Testis (tissue), 3 donors: ENCODE measurements around the gene TGFBI. TPM values are rescaled to one million over a fixed set of nuclear protein-coding genes. Genes with fewer than 3 reads are reported as not detected.

ENCODE experiments used
- DNase-seq: peaks from one replicate; pipeline ENCODE4 v3.0.0-alpha.2; 2019
- H3K27ac ChIP-seq, 2 donors: fragments of 200-600 bp; sonication (generic); one replicate each; pipeline ENCODE4 v1.5.1; 2019
- H3K27me3 ChIP-seq: fragments of 200-600 bp; sonication (generic); one replicate; pipeline ENCODE4 v1.5.1; 2019
- H3K36me3 ChIP-seq: fragments of 200-600 bp; sonication (generic); one replicate; pipeline ENCODE4 v1.5.1; 2017; ENCODE audit warnings: low read depth; ENCODE audit errors: missing control alignments
- H3K4me1 ChIP-seq: fragments of 200-600 bp; sonication (generic); one replicate; pipeline ENCODE4 v1.5.1; 2019
- H3K4me3 ChIP-seq, 2 donors: fragments of 200-600 bp; sonication (generic); one replicate each; pipeline ENCODE4 v1.5.1; 2017 to 2019
- H3K9me3 ChIP-seq: fragments of 200-600 bp; sonication (generic); one replicate; pipeline ENCODE4 v1.5.1; 2017
- CTCF ChIP-seq, 3 experiments: fragments of 450-650 bp in 2 of 3; fragments of 200-600 bp in 1 of 3; sonication (generic) in 1 of 3; IDR thresholded peaks; one replicate each; pipeline ENCODE4 v1.5.1; 2016 to 2019; ENCODE audit warnings: antibody characterized with exemption in 3 of 3, mild to moderate bottlenecking in 2 of 3, moderate library complexity in 1 of 3
- POLR2A ChIP-seq: fragments of 450-650 bp; IDR thresholded peaks from one replicate; pipeline ENCODE4 v1.6.1; 2017; ENCODE audit warnings: antibody characterized with exemption, mild to moderate bottlenecking, moderate library complexity
- WGBS, 2 donors: methylation state at CpG; one replicate each; pipeline ENCODE4 v1.1.5; 2018; 5-methylcytosine and 5-hydroxymethylcytosine counted together
- intact Hi-C: fragments of 100-400 bp; cut with DNase I; formaldehyde crosslinking; loops from one replicate; pipeline ENCODE4 v1.15.1; 2023; ENCODE audit warnings: low total_unique reads
- polyA plus RNA-seq: library from polyadenylated mRNA; stranded (reverse); fragments of 350-450 nt; fragmentation: Illumina TruSeq; extraction: RNeasy Lipid Tissue Mini Kit (QIAGEN cat#74804); gene quantifications from one replicate; pipeline ENCODE4 v1.2.3, GENCODE V29; 2014; ENCODE audit warnings: low read depth, low replicate concordance; ENCODE audit not compliant: insufficient read depth
- total RNA-seq, 2 donors: library from RNA; depleted of rRNA; stranded (reverse); fragments of >200 nt; gene quantifications; one replicate each; pipeline ENCODE4 v1.2.3, GENCODE V29; 2016

The TGFBI gene
- total and polyA plus RNA-seq, 3 donors from 2014 or later = 9.0 to 77.2 (median 15.4) TPM

- H3K27ac ChIP-seq = no peak overlapping the region
- WGBS, 2 donors = 68 to 83% methylated on average over 2 of the region's 2 CpGs
- DNase-seq = no peak
- no peaks in the 10 kb centered on the region for H3K9me3 ChIP-seq
- no peaks in the 10 kb centered on the region for H3K4me1 ChIP-seq
- intact Hi-C loops = no loop called here
- TF ChIP-seq CTCF (IDR thresholded peaks at IDR 0.05) (no peak), POLR2A (no peak)
- no peak overlapping the region for H3K4me3 ChIP-seq
- H3K36me3 ChIP-seq = no peaks in the 10 kb centered on the region
- H3K27me3 ChIP-seq = no peaks in the 10 kb centered on the region
Measured at GRCh38 chr5:136032564-136032963, 3.8 kb downstream of the TGFBI start.

GRCh38 chr5:136033234-136033633 lies 4.4 kb downstream of the TGFBI start:
- Histone ChIP-seq H3K9me3 (no peaks in the 10 kb centered on the region), H3K4me3 (no peak overlapping the region), H3K27me3 (no peaks in the 10 kb centered on the region), H3K36me3 (no peaks in the 10 kb centered on the region), H3K4me1 (no peaks in the 10 kb centered on the region), H3K27ac (no peak overlapping the region)
- no peak for DNase-seq
- TF ChIP-seq CTCF (IDR thresholded peaks at IDR 0.05) = no peak
- intact Hi-C loops = no loop called here
- 71 to 76% methylated on average over 1 of the region's 1 CpG for WGBS, 2 donors

- H3K36me3 ChIP-seq = no peaks in the 10 kb centered on the region
- no peaks in the 10 kb centered on the region for H3K27me3 ChIP-seq
- H3K27ac ChIP-seq = no peak overlapping the region
- intact Hi-C loops = no loop called here
- WGBS, 2 donors = 81 to 88% methylated on average over 5 of the region's 5 CpGs
- TF ChIP-seq POLR2A = no peak
- no peaks in the 10 kb centered on the region for H3K9me3 ChIP-seq
- no peak for DNase-seq
- no peaks in the 10 kb centered on the region for H3K4me1 ChIP-seq
- no peak overlapping the region for H3K4me3 ChIP-seq
Measured at GRCh38 chr5:136033848-136034247, 5.1 kb downstream of the TGFBI start.

GRCh38 chr5:136034492-136034891 lies 5.7 kb downstream of the TGFBI start:
- Histone ChIP-seq H3K9me3 (no peaks in the 10 kb centered on the region), H3K4me1 (no peaks in the 10 kb centered on the region), H3K4me3 (no peak overlapping the region), H3K27me3 (no peaks in the 10 kb centered on the region), H3K27ac (no peak overlapping the region), H3K36me3 (no peaks in the 10 kb centered on the region)
- DNase-seq = no peak
- intact Hi-C loops = no loop called here
- TF ChIP-seq CTCF (IDR thresholded peaks at IDR 0.05) (no peak), POLR2A (no peak)
- 57 to 93% methylated on average over 1 of the region's 1 CpG for WGBS, 2 donors

GRCh38 chr5:136034984-136035383 lies 6.2 kb downstream of the TGFBI start:
- no peak overlapping the region for H3K4me3 ChIP-seq
- WGBS, 2 donors = 91 to 98% methylated on average over 3 of the region's 3 CpGs
- no peaks in the 10 kb centered on the region for H3K36me3 ChIP-seq
- no peak for DNase-seq
- H3K27ac ChIP-seq = no peak overlapping the region
- no peaks in the 10 kb centered on the region for H3K9me3 ChIP-seq
- TF ChIP-seq CTCF (IDR thresholded peaks at IDR 0.05) (no peak), POLR2A (no peak)
- intact Hi-C loops = no loop called here
- no peaks in the 10 kb centered on the region for H3K27me3 ChIP-seq
- no peaks in the 10 kb centered on the region for H3K4me1 ChIP-seq
